SK-N-SH (cell line): ENCODE data around the gene SVBP. TPM values are rescaled to one million over a fixed set of nuclear protein-coding genes. Genes with fewer than 3 reads are reported as not detected.

Experiments
- CTCF ChIA-PET: fragments of 300-600, 350-600 bp; formaldehyde crosslinking; extraction: SDS; loops from one replicate; lab custom pipeline; 2021; lab: Yijun Ruan, JAX
- POLR2A ChIA-PET: fragments of 350-600 bp; sonication (Branson Sonifier 250); formaldehyde crosslinking; extraction: SDS; loops from one replicate; lab custom pipeline; 2020; ENCODE audit warnings: antibody characterized with exemption, inconsistent platforms; lab: Yijun Ruan, JAX
- DNase-seq: peaks from one replicate; pipeline ENCODE4 v3.0.0; 2012
- H2AFZ ChIP-seq: fragments of 200-600 bp; sonication (generic); 2 replicates; pipeline ENCODE4 v1.8.1; 2016; ENCODE audit warnings: antibody characterized with exemption, mild to moderate bottlenecking, low read depth
- H3F3A ChIP-seq: fragments of 200-600 bp; sonication (generic); replicated peaks from 2 replicates; pipeline ENCODE3; 2016; ENCODE audit warnings: antibody characterized with exemption, mild to moderate bottlenecking; ENCODE audit not compliant: insufficient read depth
- H3K27ac ChIP-seq, 2 experiments: fragments of 200-500 bp in 1 of 2; fragments of 200-600 bp in 1 of 2; sonication (Bioruptor generic) in 1 of 2; sonication (generic), shearing (Covaris generic) in 1 of 2; 2 replicates each; pipeline versions ENCODE4 v1.5.1 to v1.6.1; 2014 to 2016; ENCODE audit warnings: low read depth in 2 of 2, inconsistent platforms in 1 of 2, low read length in 1 of 2, mild to moderate bottlenecking in 1 of 2, mixed read lengths in 1 of 2
- H3K27me3 ChIP-seq: fragments of 200-600 bp; sonication (generic), shearing (Covaris generic); 2 replicates; pipeline ENCODE4 v1.6.1; 2016; ENCODE audit warnings: mixed run types; ENCODE audit not compliant: insufficient read depth
- H3K36me3 ChIP-seq, 2 experiments: fragments of 200-500 bp in 1 of 2; fragments of 200-600 bp in 1 of 2; sonication (Bioruptor generic) in 1 of 2; sonication (generic) in 1 of 2; replicated peaks in 1 of 2; 2 replicates each; pipeline versions ENCODE3 to v1.5.1; 2014 to 2016; ENCODE audit warnings: low read length in 1 of 2, mild to moderate bottlenecking in 1 of 2; ENCODE audit not compliant: insufficient read depth in 2 of 2, control insufficient read depth in 1 of 2
- H3K4me1 ChIP-seq, 2 experiments: fragments of 200-500 bp in 1 of 2; fragments of 200-600 bp in 1 of 2; sonication (Bioruptor generic) in 1 of 2; sonication (generic), shearing (Covaris generic) in 1 of 2; 2 replicates each; pipeline versions ENCODE4 v1.5.1 to v1.6.1; 2014 to 2016; ENCODE audit warnings: low read depth in 1 of 2, low read length in 1 of 2, mixed run types in 1 of 2; ENCODE audit not compliant: insufficient read depth in 2 of 2, control insufficient read depth in 1 of 2
- H3K4me2 ChIP-seq: fragments of 200-600 bp; sonication (generic), shearing (Covaris generic); 2 replicates; pipeline ENCODE4 v1.6.1; 2017; ENCODE audit warnings: mixed run types
- H3K4me3 ChIP-seq, 2 experiments: fragments of 200-500 bp in 1 of 2; fragments of 200-600 bp in 1 of 2; sonication (Bioruptor generic) in 1 of 2; sonication (generic), shearing (Covaris generic) in 1 of 2; 2 replicates each; pipeline versions ENCODE4 v1.5.1 to v1.8.1; 2014 to 2016; ENCODE audit warnings: low read depth in 2 of 2, inconsistent platforms in 1 of 2, low read length in 1 of 2, mild to moderate bottlenecking in 1 of 2, mixed read lengths in 1 of 2, moderate library complexity in 1 of 2
- H3K79me2 ChIP-seq: fragments of 200-600 bp; sonication (generic); 2 replicates; pipeline ENCODE4 v1.8.1; 2017; ENCODE audit warnings: mild to moderate bottlenecking; ENCODE audit not compliant: insufficient read depth
- H3K9ac ChIP-seq: fragments of 200-600 bp; sonication (generic); 2 replicates; pipeline ENCODE4 v1.6.1; 2017; ENCODE audit warnings: mixed run types
- H3K9me2 ChIP-seq: fragments of 200-600 bp; sonication (generic); 2 replicates; pipeline ENCODE4 v1.6.1; 2017; ENCODE audit warnings: mixed run types
- H3K9me3 ChIP-seq: fragments of 200-600 bp; sonication (generic); 2 replicates; pipeline ENCODE4 v1.6.1; 2017; ENCODE audit warnings: mixed run types, mild to moderate bottlenecking, moderate library complexity
- H4K20me1 ChIP-seq: fragments of 200-600 bp; sonication (generic); 2 replicates; pipeline ENCODE4 v1.6.1; 2017; ENCODE audit warnings: mild to moderate bottlenecking, mixed run types; ENCODE audit not compliant: insufficient read depth
- CHD2 ChIP-seq: fragments of 150-350 bp; IDR thresholded peaks from 2 replicates; pipeline ENCODE4 v1.6.1; 2018; ENCODE audit warnings: low read length; ENCODE audit not compliant: partially characterized antibody
- ELF1 ChIP-seq: IDR thresholded peaks from 2 replicates; pipeline ENCODE4 v1.4.0; 2012
- EP300 ChIP-seq, 2 experiments: IDR thresholded peaks; 2 replicates each; pipeline versions ENCODE4 v1.4.0 to v1.6.1; 2012; ENCODE audit warnings: borderline replicate concordance in 1 of 2, low read depth in 1 of 2, low read length in 1 of 2
- FOSL2 ChIP-seq: IDR thresholded peaks from 2 replicates; pipeline ENCODE4 v1.4.0; 2012; ENCODE audit warnings: low read depth, mild to moderate bottlenecking, moderate library complexity, borderline replicate concordance
- FOXJ3 ChIP-seq: sonication (generic); formaldehyde crosslinking; IDR thresholded peaks from 2 replicates; pipeline ENCODE4 v1.5.1; 2020; ENCODE audit warnings: mild to moderate bottlenecking, missing genetic modification reagents
- FOXM1 ChIP-seq: IDR thresholded peaks from 2 replicates; pipeline ENCODE4 v1.4.0; 2012; ENCODE audit warnings: low read depth, mild to moderate bottlenecking
- GABPA ChIP-seq: IDR thresholded peaks from 2 replicates; pipeline ENCODE4 v1.4.0; 2012; ENCODE audit warnings: low read depth, mild to moderate bottlenecking
- JUND ChIP-seq: IDR thresholded peaks from 2 replicates; pipeline ENCODE4 v1.4.0; 2012
- MEF2A ChIP-seq: IDR thresholded peaks from 2 replicates; pipeline ENCODE4 v1.4.0; 2012; ENCODE audit warnings: low read depth, borderline replicate concordance
- MXI1 ChIP-seq: IDR thresholded peaks from 2 replicates; pipeline ENCODE4 v1.6.1; 2012; ENCODE audit warnings: mild to moderate bottlenecking, low read depth, low read length, improper control_type of control experiment
- NFIC ChIP-seq: IDR thresholded peaks from 2 replicates; pipeline ENCODE4 v1.4.0; 2012; ENCODE audit warnings: borderline replicate concordance
- POLR2AphosphoS5 ChIP-seq: IDR thresholded peaks from 2 replicates; pipeline ENCODE4 v1.6.1; 2012; ENCODE audit warnings: low read depth, low read length
- RCOR1 ChIP-seq: fragments of 150-350 bp; IDR thresholded peaks from 2 replicates; pipeline ENCODE4 v1.6.1; 2017; ENCODE audit warnings: antibody characterized with exemption, low read length
- REST ChIP-seq: IDR thresholded peaks from 2 replicates; pipeline ENCODE4 v1.6.1; 2012; ENCODE audit warnings: mild to moderate bottlenecking, low read depth, low read length, moderate library complexity
- RFX5 ChIP-seq: IDR thresholded peaks from 2 replicates; pipeline ENCODE4 v1.6.1; 2012; ENCODE audit warnings: mild to moderate bottlenecking, improper control_type of control experiment, low read length
- SIN3A ChIP-seq: IDR thresholded peaks from 2 replicates; pipeline ENCODE4 v1.6.1; 2012; ENCODE audit warnings: low read depth, mild to moderate bottlenecking, low read length, moderate library complexity, borderline replicate concordance
- TAF1 ChIP-seq: IDR thresholded peaks from 2 replicates; pipeline ENCODE4 v1.6.1; 2012; ENCODE audit warnings: low read depth, mild to moderate bottlenecking, low read length, moderate library complexity, borderline replicate concordance
- TEAD4 ChIP-seq: IDR thresholded peaks from 2 replicates; pipeline ENCODE4 v1.4.0; 2012; ENCODE audit warnings: mild to moderate bottlenecking, borderline replicate concordance; ENCODE audit not compliant: insufficient read depth
- USF1 ChIP-seq: IDR thresholded peaks from 2 replicates; pipeline ENCODE4 v1.4.0; 2012; ENCODE audit warnings: low read depth, borderline replicate concordance
- YY1 ChIP-seq: IDR thresholded peaks from 2 replicates; pipeline ENCODE4 v1.4.0; 2012; ENCODE audit warnings: low read depth, mild to moderate bottlenecking
- WGBS: methylation state at CpG from one replicate; pipeline ENCODE4 v1.1.6; 2017; ENCODE audit warnings: low lambda C conversion rate; 5-methylcytosine and 5-hydroxymethylcytosine counted together
- polyA plus RNA-seq, 3 experiments: library from polyadenylated mRNA; depleted of rRNA; stranded (reverse); fragments of >200 nt; gene quantifications; 2 replicates each; pipeline ENCODE4 v1.2.3, GENCODE V29; 2012
- TF ChIP-seq, protein P1 (sequence below): fragments of 200-600 bp; sonication (generic); IDR thresholded peaks from 2 replicates; pipeline ENCODE4 v1.6.1; 2017; ENCODE audit warnings: antibody characterized with exemption, mild to moderate bottlenecking, moderate library complexity
- TF ChIP-seq, protein P2 (sequence below): IDR thresholded peaks from 2 replicates; pipeline ENCODE4 v1.4.0; 2012; ENCODE audit warnings: low read depth, borderline replicate concordance
- TF ChIP-seq, protein P3 (sequence below): IDR thresholded peaks from 2 replicates; pipeline ENCODE4; 2012

Gene SVBP
- polyA plus RNA-seq, 1 of the 3 experiments (the other 2 are of a cell fraction): 18.6 TPM

- Histone ChIP-seq H3K27me3 (no peaks in the 10 kb centered on the region), H3K4me3 (peak within 1 kb of the TSS; percentile 64 to 73), H4K20me1 (no peaks in the 10 kb centered on the region), H3K36me3 (peaks cover 13 to 30% of the 10 kb centered on the region in 2 experiments), H3K9me2 (no peaks in the 10 kb centered on the region), H2AFZ (peak within 1 kb of the TSS; percentile 95), H3K27ac (peak within 1 kb of the TSS in 1 of 2 experiments; percentile 62; a peak in 2 of 4 replicates), H3K4me1 (peaks cover 0 to 11% of the 10 kb centered on the region in 2 experiments; a peak in 2 of 4 replicates), H3K9ac (peak within 1 kb of the TSS; percentile 78), H3K79me2 (peaks cover 26% of the 10 kb centered on the region; the same call in 1 of the 2 replicates), H3K4me2 (peak within 1 kb of the TSS; percentile 77), H3K9me3 (no peaks in the 10 kb centered on the region), H3F3A (no peaks in the 10 kb centered on the region)
- POLR2A ChIA-PET: interaction anchor here (0.6 to 3.3 kb wide), 10 partner anchors 10 to 164 kb away, joined by 3 to 26 read pairs (median 4); partner anchors contain the start of genes ERMAP, SVBP and YBX1
- WGBS: 2% methylated on average over 27 of the region's 50 CpGs
- CTCF ChIA-PET: interaction anchor here (0.6 to 3.3 kb wide), 22 partner anchors 8 to 1340 kb away, joined by 3 to 16 read pairs (median 4); no protein-coding TSS in a partner anchor
- DNase-seq: peak; percentile 95
- TF ChIP-seq SIN3A (no peak; the same call in 1 of the 2 replicates), MXI1 (no peak; the same call in 1 of the 2 replicates), FOXM1 (no peak), RCOR1 (peak; percentile 36; the same call in 1 of the 2 replicates), POLR2AphosphoS5 (peak; percentile 73), JUND (no peak), TAF1 (peak; percentile 50), FOXJ3 (no peak), RFX5 (peak; percentile 37; the same call in 1 of the 2 replicates), ELF1 (peak; percentile 79), CHD2 (peak; percentile 96), GABPA (peak; percentile 92), EP300 (IDR thresholded peaks at IDR 0.05; ENCODE audit: borderline replicate concordance in 1 of 2, low read depth in 1 of 2, low read length in 1 of 2) (no peak), REST (0 out of 2 replicates have a peak, but pooled peaks have one; percentile 21), NFIC (no peak; the same call in 1 of the 2 replicates), YY1 (peak; percentile 66), MEF2A (no peak), FOSL2 (no peak), USF1 (no peak), TEAD4 (no peak)
- TF ChIP-seq, protein P1, sequence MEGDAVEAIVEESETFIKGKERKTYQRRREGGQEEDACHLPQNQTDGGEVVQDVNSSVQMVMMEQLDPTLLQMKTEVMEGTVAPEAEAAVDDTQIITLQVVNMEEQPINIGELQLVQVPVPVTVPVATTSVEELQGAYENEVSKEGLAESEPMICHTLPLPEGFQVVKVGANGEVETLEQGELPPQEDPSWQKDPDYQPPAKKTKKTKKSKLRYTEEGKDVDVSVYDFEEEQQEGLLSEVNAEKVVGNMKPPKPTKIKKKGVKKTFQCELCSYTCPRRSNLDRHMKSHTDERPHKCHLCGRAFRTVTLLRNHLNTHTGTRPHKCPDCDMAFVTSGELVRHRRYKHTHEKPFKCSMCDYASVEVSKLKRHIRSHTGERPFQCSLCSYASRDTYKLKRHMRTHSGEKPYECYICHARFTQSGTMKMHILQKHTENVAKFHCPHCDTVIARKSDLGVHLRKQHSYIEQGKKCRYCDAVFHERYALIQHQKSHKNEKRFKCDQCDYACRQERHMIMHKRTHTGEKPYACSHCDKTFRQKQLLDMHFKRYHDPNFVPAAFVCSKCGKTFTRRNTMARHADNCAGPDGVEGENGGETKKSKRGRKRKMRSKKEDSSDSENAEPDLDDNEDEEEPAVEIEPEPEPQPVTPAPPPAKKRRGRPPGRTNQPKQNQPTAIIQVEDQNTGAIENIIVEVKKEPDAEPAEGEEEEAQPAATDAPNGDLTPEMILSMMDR: peak; percentile 48
- TF ChIP-seq, protein P2, sequence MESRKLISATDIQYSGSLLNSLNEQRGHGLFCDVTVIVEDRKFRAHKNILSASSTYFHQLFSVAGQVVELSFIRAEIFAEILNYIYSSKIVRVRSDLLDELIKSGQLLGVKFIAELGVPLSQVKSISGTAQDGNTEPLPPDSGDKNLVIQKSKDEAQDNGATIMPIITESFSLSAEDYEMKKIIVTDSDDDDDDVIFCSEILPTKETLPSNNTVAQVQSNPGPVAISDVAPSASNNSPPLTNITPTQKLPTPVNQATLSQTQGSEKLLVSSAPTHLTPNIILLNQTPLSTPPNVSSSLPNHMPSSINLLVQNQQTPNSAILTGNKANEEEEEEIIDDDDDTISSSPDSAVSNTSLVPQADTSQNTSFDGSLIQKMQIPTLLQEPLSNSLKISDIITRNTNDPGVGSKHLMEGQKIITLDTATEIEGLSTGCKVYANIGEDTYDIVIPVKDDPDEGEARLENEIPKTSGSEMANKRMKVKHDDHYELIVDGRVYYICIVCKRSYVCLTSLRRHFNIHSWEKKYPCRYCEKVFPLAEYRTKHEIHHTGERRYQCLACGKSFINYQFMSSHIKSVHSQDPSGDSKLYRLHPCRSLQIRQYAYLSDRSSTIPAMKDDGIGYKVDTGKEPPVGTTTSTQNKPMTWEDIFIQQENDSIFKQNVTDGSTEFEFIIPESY: no peak
- TF ChIP-seq, protein P3, sequence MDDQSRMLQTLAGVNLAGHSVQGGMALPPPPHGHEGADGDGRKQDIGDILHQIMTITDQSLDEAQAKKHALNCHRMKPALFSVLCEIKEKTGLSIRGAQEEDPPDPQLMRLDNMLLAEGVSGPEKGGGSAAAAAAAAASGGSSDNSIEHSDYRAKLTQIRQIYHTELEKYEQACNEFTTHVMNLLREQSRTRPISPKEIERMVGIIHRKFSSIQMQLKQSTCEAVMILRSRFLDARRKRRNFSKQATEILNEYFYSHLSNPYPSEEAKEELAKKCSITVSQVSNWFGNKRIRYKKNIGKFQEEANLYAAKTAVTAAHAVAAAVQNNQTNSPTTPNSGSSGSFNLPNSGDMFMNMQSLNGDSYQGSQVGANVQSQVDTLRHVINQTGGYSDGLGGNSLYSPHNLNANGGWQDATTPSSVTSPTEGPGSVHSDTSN: peak; percentile 100
These were observed 29.3 kb upstream of the SVBP start, which contains the start of gene ZNF691 for GRCh38 chr1:42846257-42847110. TSS of gene ZNF691 (plus strand) at chr1:42846613. CDS start at chr1:42849659, 3,046 bp downstream.
